Astrocyte (in vitro differentiated cells and primary cell): ENCODE results near the gene CD34.

Experiments
- EZH2 ChIP-seq: IDR thresholded peaks from 2 replicates; pipeline ENCODE4 v1.6.1; 2012; ENCODE audit warnings: mild to moderate bottlenecking, low read length, inconsistent platforms; ENCODE audit not compliant: insufficient read depth
- TF ChIP-seq, protein P1 (sequence below): IDR thresholded peaks from 2 replicates; pipeline ENCODE4 v1.5.1; 2011; ENCODE audit warnings: low read depth, mild to moderate bottlenecking, inconsistent platforms, low read length, moderate library complexity; ENCODE audit not compliant: insufficient read depth

DNA sequence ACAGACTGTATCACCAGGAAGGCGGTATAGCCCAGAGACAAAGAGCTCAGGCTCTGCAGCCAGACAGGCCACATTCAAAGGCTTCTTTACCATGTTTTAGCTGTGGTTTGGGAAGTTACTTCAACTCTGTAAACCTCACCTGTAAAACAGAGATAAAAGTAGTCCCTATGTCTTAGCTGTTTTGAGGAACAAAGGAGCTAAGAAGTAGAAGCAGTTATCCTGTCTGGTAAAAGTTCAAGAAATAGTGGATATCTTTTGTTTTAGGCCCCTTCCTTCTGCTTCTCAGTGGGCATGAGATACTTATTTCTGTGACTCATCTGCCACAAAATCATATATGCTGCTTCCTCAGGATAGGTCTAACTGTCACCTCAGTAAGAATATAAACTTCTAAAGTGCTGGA is 6.5 kb downstream of the CD34 start:
- TF ChIP-seq, protein P1, sequence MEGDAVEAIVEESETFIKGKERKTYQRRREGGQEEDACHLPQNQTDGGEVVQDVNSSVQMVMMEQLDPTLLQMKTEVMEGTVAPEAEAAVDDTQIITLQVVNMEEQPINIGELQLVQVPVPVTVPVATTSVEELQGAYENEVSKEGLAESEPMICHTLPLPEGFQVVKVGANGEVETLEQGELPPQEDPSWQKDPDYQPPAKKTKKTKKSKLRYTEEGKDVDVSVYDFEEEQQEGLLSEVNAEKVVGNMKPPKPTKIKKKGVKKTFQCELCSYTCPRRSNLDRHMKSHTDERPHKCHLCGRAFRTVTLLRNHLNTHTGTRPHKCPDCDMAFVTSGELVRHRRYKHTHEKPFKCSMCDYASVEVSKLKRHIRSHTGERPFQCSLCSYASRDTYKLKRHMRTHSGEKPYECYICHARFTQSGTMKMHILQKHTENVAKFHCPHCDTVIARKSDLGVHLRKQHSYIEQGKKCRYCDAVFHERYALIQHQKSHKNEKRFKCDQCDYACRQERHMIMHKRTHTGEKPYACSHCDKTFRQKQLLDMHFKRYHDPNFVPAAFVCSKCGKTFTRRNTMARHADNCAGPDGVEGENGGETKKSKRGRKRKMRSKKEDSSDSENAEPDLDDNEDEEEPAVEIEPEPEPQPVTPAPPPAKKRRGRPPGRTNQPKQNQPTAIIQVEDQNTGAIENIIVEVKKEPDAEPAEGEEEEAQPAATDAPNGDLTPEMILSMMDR = no peak
- TF ChIP-seq EZH2 = no peak
